ENCODE results near the gene TSHZ1. TPM values are rescaled to one million over a fixed set of nuclear protein-coding genes. Genes with fewer than 3 reads are reported as not detected.

The TSHZ1 gene
- total and polyA plus RNA-seq, 12 donors: 6.8 to 25.0 (median 16.0) TPM

DNA sequence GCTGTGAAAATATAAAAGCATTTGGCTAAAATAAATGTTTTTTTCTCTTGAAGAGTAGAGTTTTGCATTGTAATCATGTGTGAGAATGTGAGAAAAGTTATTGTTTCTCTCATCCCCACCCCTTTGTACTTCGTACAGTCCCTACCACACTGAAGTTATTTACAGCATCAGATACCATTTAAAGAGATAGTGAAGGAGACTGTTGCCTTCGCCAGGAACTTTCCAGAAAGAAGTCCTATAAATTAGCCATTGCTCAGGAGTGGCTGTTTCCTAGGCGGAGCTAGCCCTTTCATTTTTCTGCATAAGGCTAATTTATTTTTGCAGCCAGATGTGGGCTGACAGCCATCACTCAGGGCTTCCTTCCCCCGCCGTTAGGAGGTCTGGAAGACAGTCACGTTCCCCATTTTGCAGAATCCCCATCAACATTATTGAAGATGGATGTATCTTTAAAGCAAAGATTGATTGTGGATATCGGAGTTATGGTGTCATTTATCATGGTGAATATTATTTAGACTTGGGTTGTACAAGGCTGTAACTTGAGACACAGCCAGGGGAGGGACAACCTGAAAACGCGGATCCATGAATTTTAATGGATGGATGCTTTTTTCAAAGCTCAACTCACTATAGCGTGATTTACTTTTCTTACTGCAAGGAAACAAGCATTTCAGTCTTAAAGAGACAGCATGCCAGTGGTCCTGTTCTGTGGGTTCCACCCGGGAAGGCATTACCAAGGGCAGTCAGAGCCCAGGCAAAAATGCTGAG is 17.1 kb downstream of the TSHZ1 start:
- Histone ChIP-seq H3K27me3 (no peaks in the 10 kb centered on the region), H3K4me1 (replicated peaks in 1 of 2) (peaks cover 11 to 50% of the 10 kb centered on the region in 2 donors), H3K4me3 (peak overlapping the region in 1 of 4 donors; percentile 50), H3K36me3 (replicated peaks in 1 of 2) (no peaks in the 10 kb centered on the region), H3K9me3 (replicated peaks in 1 of 3) (no peaks in the 10 kb centered on the region), H3K27ac (peak overlapping the region in 2 of 5 donors; percentile 1 to 65)
- TF ChIP-seq POLR2A (IDR thresholded peaks at IDR 0.05): no peak
- TF ChIP-seq, protein P1, sequence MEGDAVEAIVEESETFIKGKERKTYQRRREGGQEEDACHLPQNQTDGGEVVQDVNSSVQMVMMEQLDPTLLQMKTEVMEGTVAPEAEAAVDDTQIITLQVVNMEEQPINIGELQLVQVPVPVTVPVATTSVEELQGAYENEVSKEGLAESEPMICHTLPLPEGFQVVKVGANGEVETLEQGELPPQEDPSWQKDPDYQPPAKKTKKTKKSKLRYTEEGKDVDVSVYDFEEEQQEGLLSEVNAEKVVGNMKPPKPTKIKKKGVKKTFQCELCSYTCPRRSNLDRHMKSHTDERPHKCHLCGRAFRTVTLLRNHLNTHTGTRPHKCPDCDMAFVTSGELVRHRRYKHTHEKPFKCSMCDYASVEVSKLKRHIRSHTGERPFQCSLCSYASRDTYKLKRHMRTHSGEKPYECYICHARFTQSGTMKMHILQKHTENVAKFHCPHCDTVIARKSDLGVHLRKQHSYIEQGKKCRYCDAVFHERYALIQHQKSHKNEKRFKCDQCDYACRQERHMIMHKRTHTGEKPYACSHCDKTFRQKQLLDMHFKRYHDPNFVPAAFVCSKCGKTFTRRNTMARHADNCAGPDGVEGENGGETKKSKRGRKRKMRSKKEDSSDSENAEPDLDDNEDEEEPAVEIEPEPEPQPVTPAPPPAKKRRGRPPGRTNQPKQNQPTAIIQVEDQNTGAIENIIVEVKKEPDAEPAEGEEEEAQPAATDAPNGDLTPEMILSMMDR (IDR thresholded peaks at IDR 0.05): no peak
- no peak for DNase-seq
- 35 to 46% (median 40%) methylated on average over 11 of the region's 11 CpGs for WGBS, 4 donors
- intact Hi-C loops (cut with DNase I): no loop called here

DNA sequence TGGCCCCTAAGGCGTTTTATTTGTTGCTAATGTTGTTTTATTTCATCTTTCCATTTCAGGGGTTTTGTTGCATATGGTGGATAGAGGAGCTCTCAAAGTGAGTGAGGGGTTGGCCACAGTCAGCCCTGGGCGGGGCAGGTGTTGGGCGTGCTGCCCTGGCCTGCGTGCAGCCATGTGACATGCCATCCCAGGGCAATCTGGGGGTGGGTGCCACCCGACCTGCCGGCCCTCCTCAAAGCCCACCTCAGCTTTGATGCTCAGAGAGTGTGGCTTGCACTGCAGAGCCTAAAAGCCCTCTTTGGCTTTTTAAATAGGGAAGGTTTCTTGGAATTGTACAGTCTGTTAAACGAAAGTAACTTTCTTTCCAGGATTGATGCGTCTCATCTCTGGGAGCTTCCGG is 18.4 kb downstream of the TSHZ1 start:
- no peak for DNase-seq
- 89 to 95% (median 94%) methylated on average over 8 to 9 of the region's 9 CpGs for WGBS, 4 donors
- no peaks in the 10 kb centered on the region for H3K36me3 ChIP-seq (replicated peaks in 1 of 2)
- TF ChIP-seq, protein P1 (IDR thresholded peaks at IDR 0.05): no peak
- no peak for TF ChIP-seq POLR2A (IDR thresholded peaks at IDR 0.05)
- H3K4me1 ChIP-seq (replicated peaks in 1 of 2): peaks cover 11 to 38% of the 10 kb centered on the region in 2 donors
- no peaks in the 10 kb centered on the region for H3K27me3 ChIP-seq
- intact Hi-C loops (cut with DNase I): no loop called here
- no peak overlapping the region for H3K4me3 ChIP-seq
- H3K27ac ChIP-seq: no peak overlapping the region
- no peaks in the 10 kb centered on the region for H3K9me3 ChIP-seq (replicated peaks in 1 of 3)

DNA sequence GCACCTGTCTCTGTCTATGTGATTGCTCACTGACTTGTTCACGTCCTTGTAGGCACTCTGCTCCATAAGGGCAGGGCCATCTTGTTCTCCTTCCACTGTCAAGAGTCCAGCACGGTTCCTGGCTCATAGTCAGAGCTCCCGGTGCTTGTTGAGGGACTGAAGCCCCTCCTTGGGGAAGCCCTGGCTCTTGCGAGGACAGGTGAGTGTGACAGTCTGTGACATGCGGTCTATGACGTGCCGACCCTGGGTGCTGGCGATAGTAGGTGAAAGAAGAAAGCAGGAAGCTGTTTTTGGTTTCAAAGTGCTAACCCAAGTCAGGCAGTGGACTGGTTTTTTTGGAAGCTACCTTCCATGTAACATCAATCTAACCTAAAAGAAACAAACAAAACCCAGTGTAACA is 18.8 kb downstream of the TSHZ1 start:
- H3K4me3 ChIP-seq: no peak overlapping the region
- no peaks in the 10 kb centered on the region for H3K9me3 ChIP-seq (replicated peaks in 1 of 3)
- WGBS, 4 donors: 93 to 100% (median 94%) methylated on average over 6 to 8 of the region's 8 CpGs
- no peaks in the 10 kb centered on the region for H3K36me3 ChIP-seq (replicated peaks in 1 of 2)
- no peak for DNase-seq
- H3K4me1 ChIP-seq (replicated peaks in 1 of 2): peaks cover 11 to 36% of the 10 kb centered on the region in 2 donors
- intact Hi-C loops (cut with DNase I): no loop called here
- no peak overlapping the region for H3K27ac ChIP-seq
- H3K27me3 ChIP-seq: no peaks in the 10 kb centered on the region
- TF ChIP-seq, protein P1 (IDR thresholded peaks at IDR 0.05): no peak
- no peak for TF ChIP-seq POLR2A (IDR thresholded peaks at IDR 0.05)

DNA sequence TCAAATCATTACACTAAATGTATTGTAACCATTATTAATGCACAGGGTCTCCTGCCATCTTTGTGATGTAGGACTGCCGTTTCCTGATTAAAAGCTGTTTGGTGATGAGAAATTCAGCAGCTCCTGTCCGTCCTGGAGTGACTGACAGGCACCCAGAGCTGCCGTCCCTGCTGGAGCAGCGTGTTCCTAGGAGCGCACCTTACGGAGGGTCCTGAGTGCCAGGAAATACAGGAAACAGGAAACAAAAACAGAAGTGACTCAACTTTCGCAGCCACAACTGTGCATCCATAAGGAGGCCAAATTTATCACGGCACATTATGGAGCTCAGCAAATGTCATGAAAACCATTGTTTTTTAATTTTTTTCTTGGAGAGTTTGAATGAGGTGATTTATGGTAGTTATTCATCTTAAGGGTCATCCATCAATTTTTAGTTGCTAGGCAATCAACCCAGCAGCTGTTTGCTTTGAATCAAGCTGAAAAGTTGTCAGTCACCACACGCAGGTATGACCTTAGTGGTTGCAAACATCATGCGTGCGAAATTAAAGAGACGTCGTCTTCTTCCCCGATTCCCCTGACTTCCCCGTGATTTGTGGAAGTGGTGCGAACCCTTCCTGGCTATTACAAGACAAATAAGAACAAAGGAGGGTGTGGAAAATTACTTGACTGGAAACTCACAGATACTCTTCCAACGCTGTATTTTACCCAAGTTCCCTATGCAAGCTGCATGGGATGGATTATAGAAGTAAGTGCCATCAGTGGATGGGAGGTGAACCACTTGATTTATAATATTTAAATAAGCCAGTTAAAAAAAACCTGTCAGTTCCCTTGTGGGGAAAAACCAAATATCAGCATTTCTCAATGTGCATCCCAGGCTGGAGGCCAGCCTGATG is 19.8 kb downstream of the TSHZ1 start:
- Histone ChIP-seq H3K9me3 (replicated peaks in 1 of 3) (no peaks in the 10 kb centered on the region), H3K36me3 (replicated peaks in 1 of 2) (no peaks in the 10 kb centered on the region), H3K4me3 (no peak overlapping the region), H3K4me1 (replicated peaks in 1 of 2) (peaks cover 11 to 36% of the 10 kb centered on the region in 2 donors), H3K27me3 (no peaks in the 10 kb centered on the region), H3K27ac (peak overlapping the region in 1 of 5 donors; percentile 6)
- intact Hi-C loops (cut with DNase I): no loop called here
- DNase-seq: no peak
- WGBS, 4 donors: 73 to 79% (median 75%) methylated on average over 17 of the region's 17 CpGs
- TF ChIP-seq, protein P1 (IDR thresholded peaks at IDR 0.05): no peak
- TF ChIP-seq POLR2A (IDR thresholded peaks at IDR 0.05): no peak
